ENCODE results near the gene TRIM66. TPM values are rescaled to one million over a fixed set of nuclear protein-coding genes. Genes with fewer than 3 reads are reported as not detected.

Gene TRIM66
- total RNA-seq, 4 donors from 2014 or later: 11.7 to 19.7 (median 14.3) TPM

DNA sequence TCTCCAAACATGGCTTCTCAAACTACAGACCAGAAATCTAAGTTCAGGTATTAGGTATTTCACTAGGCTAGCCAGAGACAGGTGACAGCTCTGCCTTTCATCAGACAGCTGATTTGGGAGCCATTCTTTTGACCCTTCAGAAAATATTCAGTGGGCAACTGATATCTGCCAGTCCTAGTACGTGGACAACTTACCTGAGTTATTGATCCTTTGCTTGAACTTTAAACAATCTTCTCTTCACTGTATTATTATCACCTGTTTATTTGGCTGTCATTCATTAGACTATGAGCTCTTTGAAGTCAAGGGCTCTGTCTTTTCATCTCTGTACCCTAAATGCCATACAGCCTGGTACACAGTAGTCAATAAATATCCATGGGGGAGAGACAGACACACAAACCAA, 17.2 kb downstream of the TRIM66 start:
- H3K27ac ChIP-seq: no peak overlapping the region
- WGBS, 2 donors (ENCODE audit: low coverage in 1 of 2): 80 to 94% methylated on average over 1 of the region's 1 CpG
- DNase-seq: no peak
- H3K4me3 ChIP-seq: no peak overlapping the region
- in situ Hi-C loops (cut with MboI; ENCODE audit: low pct_ligation_motif_present in 1 of 4, low pct_unique_long_range_greater_than_20kb in 1 of 4, low sequenced_read_pairs in 3 of 4): no loop called here
- no peaks in the 10 kb centered on the region for H3K36me3 ChIP-seq
- no peaks in the 10 kb centered on the region for H3K9me3 ChIP-seq
- no peak for TF ChIP-seq POLR2AphosphoS5 (IDR thresholded peaks at IDR 0.05)
- TF ChIP-seq, protein P1, sequence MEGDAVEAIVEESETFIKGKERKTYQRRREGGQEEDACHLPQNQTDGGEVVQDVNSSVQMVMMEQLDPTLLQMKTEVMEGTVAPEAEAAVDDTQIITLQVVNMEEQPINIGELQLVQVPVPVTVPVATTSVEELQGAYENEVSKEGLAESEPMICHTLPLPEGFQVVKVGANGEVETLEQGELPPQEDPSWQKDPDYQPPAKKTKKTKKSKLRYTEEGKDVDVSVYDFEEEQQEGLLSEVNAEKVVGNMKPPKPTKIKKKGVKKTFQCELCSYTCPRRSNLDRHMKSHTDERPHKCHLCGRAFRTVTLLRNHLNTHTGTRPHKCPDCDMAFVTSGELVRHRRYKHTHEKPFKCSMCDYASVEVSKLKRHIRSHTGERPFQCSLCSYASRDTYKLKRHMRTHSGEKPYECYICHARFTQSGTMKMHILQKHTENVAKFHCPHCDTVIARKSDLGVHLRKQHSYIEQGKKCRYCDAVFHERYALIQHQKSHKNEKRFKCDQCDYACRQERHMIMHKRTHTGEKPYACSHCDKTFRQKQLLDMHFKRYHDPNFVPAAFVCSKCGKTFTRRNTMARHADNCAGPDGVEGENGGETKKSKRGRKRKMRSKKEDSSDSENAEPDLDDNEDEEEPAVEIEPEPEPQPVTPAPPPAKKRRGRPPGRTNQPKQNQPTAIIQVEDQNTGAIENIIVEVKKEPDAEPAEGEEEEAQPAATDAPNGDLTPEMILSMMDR (IDR thresholded peaks at IDR 0.05): no peak
- TF ChIP-seq POLR2A (IDR thresholded peaks at IDR 0.05): no peak
- no peak for TF ChIP-seq EP300 (IDR thresholded peaks at IDR 0.05; ENCODE audit: low read depth)
- no peaks in the 10 kb centered on the region for H3K27me3 ChIP-seq
- no peaks in the 10 kb centered on the region for H3K4me1 ChIP-seq
- intact Hi-C loops (cut with DNase I; ENCODE audit: low total_unique reads): no loop called here

DNA sequence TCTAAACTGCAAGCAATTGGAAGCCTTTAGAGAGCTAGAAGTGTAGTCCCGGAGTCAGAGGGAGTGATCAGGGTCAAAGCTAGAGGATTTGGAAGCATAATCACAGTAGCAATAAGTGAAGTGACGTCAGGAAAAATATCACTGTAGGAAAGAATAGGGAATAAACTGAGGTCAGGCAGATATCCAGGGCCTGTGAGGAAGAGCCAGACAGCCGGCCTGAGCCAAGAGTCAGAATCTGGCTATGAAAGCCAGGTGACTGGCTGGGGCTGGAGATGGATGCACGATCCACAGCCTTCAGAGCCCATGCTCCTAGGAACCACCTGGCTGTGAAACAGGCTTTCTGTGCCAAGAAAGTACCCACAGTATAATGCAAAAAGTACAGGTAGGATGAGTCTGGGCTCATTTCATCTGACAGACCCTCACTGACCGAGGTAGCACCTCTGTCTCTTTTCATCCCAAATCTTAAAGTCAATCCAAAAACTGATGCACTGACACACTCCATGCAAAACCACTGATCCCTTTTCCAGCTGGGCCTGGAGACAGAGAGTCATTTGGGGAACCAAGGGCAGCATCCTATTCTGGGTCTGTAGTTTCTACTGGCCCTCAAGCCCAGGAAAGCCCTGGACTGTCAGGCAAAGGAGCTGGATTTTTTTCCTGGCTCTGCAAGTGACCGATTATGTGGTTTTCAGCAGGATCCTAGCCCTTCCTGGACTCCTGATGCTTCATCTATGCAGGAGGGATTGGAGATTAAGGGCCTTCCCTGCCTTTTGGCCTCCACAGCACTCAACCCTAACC, 21.3 kb downstream of the TRIM66 start:
- TF ChIP-seq POLR2A (IDR thresholded peaks at IDR 0.05): no peak
- TF ChIP-seq, protein P1 (IDR thresholded peaks at IDR 0.05): no peak
- TF ChIP-seq POLR2AphosphoS5 (IDR thresholded peaks at IDR 0.05): no peak
- TF ChIP-seq EP300 (IDR thresholded peaks at IDR 0.05; ENCODE audit: low read depth): no peak
- no peak for DNase-seq
- H3K27ac ChIP-seq: no peak overlapping the region
- in situ Hi-C loops (cut with MboI; ENCODE audit: low pct_ligation_motif_present in 1 of 4, low pct_unique_long_range_greater_than_20kb in 1 of 4, low sequenced_read_pairs in 3 of 4) (no loop called here), intact Hi-C loops (cut with DNase I; ENCODE audit: low total_unique reads) (no loop called here)
- no peak overlapping the region for H3K4me3 ChIP-seq
- no peaks in the 10 kb centered on the region for H3K4me1 ChIP-seq
- H3K36me3 ChIP-seq: no peaks in the 10 kb centered on the region
- no peaks in the 10 kb centered on the region for H3K27me3 ChIP-seq
- WGBS, 2 donors (ENCODE audit: low coverage in 1 of 2): 87 to 88% methylated on average over 2 to 6 of the region's 6 CpGs
- H3K9me3 ChIP-seq: no peaks in the 10 kb centered on the region

DNA sequence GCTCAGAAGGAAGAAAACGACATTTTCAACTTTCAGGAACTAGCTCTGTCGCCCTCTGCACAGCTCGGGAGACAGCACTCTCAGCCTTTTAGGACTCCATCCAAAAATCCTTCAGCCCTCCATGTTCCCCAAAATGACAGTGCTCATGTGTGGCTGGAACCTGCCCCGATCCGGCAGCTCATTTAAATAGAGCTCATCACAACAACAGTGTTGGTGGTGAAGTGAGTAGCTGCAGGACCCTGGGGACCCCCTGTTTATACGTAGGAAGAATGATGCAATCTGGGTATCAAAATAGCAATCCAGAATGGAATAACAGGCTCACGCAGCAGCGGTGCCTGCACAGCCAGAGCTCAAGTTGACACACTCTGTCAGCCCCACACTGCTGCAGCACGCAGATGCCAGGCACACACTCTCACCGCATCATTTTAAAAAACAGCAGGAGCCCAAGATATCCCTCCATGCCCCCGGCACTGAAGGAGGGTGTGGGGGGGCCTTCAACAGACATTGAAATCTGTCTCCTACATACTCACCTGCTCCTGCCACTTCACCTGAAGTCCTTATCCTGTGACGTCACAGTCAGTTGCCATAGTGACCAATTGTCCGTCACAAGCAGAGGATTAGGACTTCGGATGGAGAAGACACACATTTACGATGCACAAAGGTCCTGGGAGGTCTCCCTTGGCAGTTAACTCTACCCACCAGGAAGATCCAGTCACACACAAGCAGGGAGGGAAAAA, 24.0 kb downstream of the TRIM66 start:
- Histone ChIP-seq H3K27me3 (no peaks in the 10 kb centered on the region), H3K9me3 (no peaks in the 10 kb centered on the region), H3K27ac (no peak overlapping the region), H3K36me3 (no peaks in the 10 kb centered on the region), H3K4me3 (no peak overlapping the region), H3K4me1 (no peaks in the 10 kb centered on the region)
- WGBS, 2 donors (ENCODE audit: low coverage in 1 of 2): 78% methylated on average over 15 of the region's 15 CpGs; no CpG with 5 or more reads in 1 of the 2 donors
- DNase-seq: no peak
- in situ Hi-C loops (cut with MboI; ENCODE audit: low pct_ligation_motif_present in 1 of 4, low pct_unique_long_range_greater_than_20kb in 1 of 4, low sequenced_read_pairs in 3 of 4): no loop called here
- intact Hi-C loops (cut with DNase I; ENCODE audit: low total_unique reads): no loop called here
- TF ChIP-seq, protein P1 (IDR thresholded peaks at IDR 0.05): no peak
- TF ChIP-seq POLR2A (IDR thresholded peaks at IDR 0.05) (no peak), EP300 (IDR thresholded peaks at IDR 0.05; ENCODE audit: low read depth) (no peak), POLR2AphosphoS5 (IDR thresholded peaks at IDR 0.05) (no peak)

DNA sequence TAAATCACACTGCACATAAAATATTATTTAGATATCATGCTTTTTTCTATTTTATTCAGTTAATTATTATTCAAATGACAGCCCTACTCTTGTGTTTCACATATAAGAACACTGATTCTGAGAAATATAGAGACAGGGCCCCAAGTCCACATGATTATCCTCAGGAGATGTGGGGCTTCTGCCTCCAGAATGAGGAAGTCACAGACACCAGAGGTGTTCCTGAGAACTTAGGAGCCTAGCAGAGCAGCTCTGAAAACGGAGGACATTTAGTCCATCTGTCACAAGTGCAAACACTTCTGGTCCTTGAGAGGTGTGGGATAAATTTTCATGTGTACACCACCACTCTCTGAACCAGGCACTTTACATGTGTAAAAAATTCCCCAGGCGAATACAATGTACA, 26.2 kb downstream of the TRIM66 start:
- no peak for TF ChIP-seq EP300 (IDR thresholded peaks at IDR 0.05; ENCODE audit: low read depth)
- no peak for TF ChIP-seq POLR2A (IDR thresholded peaks at IDR 0.05)
- TF ChIP-seq, protein P1 (IDR thresholded peaks at IDR 0.05): no peak
- no peak for TF ChIP-seq POLR2AphosphoS5 (IDR thresholded peaks at IDR 0.05)
- intact Hi-C loops (cut with DNase I; ENCODE audit: low total_unique reads): no loop called here
- H3K4me1 ChIP-seq: no peaks in the 10 kb centered on the region
- DNase-seq: no peak
- H3K9me3 ChIP-seq: no peaks in the 10 kb centered on the region
- no peak overlapping the region for H3K27ac ChIP-seq
- 92 to 94% methylated on average over 2 of the region's 2 CpGs for whole genome bisulfite sequencing, 2 donors (ENCODE audit: low coverage in 1 of 2)
- H3K36me3 ChIP-seq: no peaks in the 10 kb centered on the region
- in situ Hi-C loops (cut with MboI; ENCODE audit: low pct_ligation_motif_present in 1 of 4, low pct_unique_long_range_greater_than_20kb in 1 of 4, low sequenced_read_pairs in 3 of 4): no loop called here
- H3K4me3 ChIP-seq: no peak overlapping the region
- no peaks in the 10 kb centered on the region for H3K27me3 ChIP-seq
